AML-193 (cell line): ENCODE results near the gene KRT81.
"Not testable (repeated sequence)": the region's sequence is repeated elsewhere in the genome, so short reads cannot be mapped to it uniquely, and the experiment has no call there.

Source experiments
- DNase-seq, 2 experiments: peaks; one replicate each; lab custom pipeline; 2025; lab: John Stamatoyannopoulos, UW

Gene KRT81

GRCh38 chr12:52317468-52318052 lies 26.2 kb upstream of the KRT81 start:
- DNase-seq: no peak

DNA sequence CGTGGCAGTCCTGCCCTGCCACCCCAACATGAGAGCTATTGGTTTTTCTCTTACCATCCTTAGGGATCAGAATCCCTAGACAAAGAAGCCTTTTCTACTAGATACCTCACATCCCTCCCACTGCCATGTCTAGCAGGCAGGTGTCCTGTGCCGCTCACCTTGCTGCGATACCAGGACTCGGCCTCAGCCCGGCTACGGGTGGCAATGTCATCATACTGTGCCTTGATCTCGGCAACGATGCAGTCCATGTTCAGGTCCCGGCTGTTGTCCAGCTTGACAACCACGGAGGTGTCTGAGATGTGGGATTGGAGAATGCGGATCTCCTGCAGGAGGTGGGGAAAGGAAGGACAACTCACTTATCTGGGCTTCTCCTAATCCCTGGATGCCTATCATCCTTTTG lies 25.4 kb upstream of the KRT81 start:
- no peak for DNase-seq

GRCh38 chr12:52316290-52316689 lies 25.0 kb upstream of the KRT81 start:
- no peak for DNase-seq

GRCh38 chr12:52315721-52316120 lies 24.4 kb upstream of the KRT81 start:
- DNase-seq: peak; percentile 12 to 13

- no peak for DNase-seq
Measured at GRCh38 chr12:52314511-52314910, 23.2 kb upstream of the KRT81 start.

DNA sequence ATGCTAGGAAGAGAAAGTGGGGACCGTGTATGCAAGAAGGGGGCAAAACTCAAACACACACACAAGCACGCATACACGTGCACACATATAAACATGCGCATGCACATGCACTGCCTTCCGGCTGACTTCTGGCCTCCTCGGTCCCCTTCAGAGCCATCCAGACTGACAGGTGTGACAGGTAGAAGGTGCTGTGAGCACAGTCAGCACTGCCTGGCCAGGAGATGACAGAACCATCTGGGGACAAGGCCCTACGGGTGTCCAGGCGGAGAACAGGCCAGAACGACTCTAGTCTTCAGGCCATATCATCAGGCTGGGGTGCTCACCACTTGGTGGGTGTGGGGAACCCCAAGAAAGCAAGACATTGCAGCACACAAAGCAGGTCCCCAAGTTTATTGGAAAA lies 22.6 kb upstream of the KRT81 start:
- no peak for DNase-seq

- no peak for DNase-seq
Measured at GRCh38 chr12:52313461-52313860, 22.1 kb upstream of the KRT81 start.

- DNase-seq: no peak
Measured at GRCh38 chr12:52312086-52312485, 20.8 kb upstream of the KRT81 start.

DNA sequence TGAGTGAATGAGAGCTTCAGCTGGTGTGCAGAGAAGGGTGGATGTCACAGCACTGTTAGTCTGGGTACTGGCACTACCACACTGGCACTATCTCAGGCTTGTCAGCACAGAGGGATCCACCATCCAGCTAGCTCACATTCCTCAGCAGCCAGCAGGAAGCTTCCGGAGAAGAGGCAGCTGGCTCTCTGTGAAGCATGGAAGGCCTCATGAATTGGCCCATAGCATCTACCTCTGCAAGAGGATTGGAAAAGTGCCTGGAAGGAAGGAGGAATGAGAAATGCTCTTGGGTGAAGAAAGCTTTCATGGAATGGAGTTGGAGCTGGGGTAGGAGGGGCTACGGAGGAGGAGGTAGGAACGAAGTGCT lies 19.9 kb upstream of the KRT81 start:
- no peak for DNase-seq

GRCh38 chr12:52310622-52311284 lies 19.4 kb upstream of the KRT81 start:
- DNase-seq: no peak

DNA sequence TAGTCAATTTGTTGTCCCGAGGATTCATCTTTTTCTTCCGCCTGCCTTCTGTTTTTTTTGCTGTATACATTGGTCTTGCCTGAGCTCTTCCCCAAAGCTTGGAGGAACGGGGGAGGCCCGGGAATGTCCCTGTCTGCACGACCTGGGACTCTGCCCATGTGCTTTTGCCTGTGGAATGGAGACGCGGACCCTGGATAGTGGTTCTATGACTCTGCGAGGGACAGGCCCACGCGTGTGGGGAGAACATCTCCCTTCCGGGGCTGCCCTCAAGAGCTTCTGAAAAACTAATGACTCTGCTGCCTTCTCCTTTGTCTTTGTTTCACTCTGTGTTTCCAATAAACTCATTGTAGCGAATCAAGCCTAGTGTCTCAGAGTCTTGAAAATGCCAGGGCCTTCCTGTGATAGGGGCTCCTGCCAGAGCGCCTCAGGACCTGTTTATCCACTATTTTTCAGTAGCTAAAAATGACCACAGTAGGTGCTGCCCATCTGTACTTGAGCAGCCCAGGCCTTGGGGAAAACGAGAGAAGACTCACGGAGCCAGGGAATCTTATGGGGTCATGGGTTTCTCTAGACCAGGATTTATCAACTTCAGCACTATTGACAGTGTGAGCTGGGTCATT lies 17.6 kb upstream of the KRT81 start:
- no peak for DNase-seq

GRCh38 chr12:52307836-52308805 lies 16.8 kb upstream of the KRT81 start:
- DNase-seq: peak; percentile 7 to 40

DNA sequence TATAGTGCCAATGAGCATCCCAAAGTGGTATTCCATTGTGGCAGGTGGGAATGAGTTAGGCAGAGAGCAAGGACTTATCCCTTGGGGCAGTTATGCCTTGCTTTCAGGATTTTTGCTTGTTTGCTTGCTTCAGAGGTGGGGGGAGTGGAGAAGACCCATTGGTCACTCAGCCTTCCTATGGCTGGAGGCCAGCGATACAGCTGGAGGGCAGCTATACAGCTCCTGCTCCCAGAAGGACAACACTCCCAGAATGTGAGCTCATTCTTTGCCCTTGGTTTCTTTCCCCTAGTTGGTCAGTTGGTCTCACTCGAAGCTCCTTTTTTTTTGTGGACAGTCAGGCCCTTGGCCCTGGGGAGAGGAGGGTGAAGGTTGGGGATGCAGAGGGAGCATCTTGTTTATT lies 15.4 kb upstream of the KRT81 start:
- DNase-seq: no peak

DNA sequence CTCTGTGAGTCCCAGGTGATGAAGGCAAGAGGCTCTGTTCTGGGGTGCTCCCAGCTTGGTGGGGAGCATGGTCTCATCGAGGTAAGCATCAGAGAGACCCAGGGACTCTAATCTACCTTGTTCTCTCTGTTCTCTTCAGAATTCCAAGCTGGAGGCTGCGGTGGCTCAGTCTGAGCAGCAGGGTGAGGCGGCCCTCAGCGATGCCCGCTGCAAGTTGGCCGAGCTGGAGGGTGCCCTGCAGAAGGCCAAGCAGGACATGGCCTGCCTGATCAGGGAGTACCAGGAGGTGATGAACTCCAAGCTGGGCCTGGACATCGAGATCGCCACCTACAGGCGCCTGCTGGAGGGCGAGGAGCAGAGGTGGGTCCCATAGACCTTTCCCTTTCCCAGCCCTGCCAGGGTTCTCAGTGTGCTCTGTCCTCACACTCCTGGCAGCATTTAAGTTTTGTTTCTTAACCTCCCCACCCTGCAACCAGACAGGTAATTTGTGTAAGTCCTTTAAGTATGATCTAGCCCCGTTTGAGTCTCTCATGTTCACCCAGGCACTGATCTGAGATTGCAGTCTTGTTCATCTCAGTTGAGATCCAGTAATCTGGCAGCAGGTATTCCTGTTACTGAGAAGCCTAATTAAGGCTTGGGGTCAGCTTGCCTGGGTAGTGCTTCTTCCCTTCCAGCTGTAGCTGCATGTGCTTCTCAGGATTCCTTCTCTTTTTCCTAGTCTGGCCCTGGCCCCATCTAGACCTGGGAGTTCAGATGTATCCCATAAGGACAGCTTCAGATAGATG lies 14.8 kb upstream of the KRT81 start:
- DNase-seq: peak in 1 of 2 experiments; percentile 6

- peak; percentile 8 to 12 for DNase-seq
Measured at GRCh38 chr12:52304941-52305411, 13.6 kb upstream of the KRT81 start.

- not testable (repeated sequence) for DNase-seq
Measured at GRCh38 chr12:52302242-52302914, 11.0 kb upstream of the KRT81 start.

DNA sequence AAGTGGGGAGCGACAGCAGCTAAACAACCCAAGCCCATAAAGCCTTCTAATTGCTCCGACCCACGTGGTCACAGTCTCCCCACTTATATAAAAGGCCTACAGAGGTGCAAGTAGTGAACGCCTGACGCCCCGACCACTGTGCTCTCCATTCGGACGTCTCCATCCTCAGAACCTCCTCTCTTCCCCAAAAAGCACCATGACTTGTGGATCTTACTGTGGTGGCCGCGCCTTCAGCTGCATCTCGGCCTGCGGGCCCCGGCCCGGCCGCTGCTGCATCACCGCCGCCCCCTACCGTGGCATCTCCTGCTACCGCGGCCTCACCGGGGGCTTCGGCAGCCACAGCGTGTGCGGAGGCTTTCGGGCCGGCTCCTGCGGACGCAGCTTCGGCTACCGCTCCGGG lies 10.4 kb upstream of the KRT81 start:
- DNase-seq: not testable (repeated sequence)

- DNase-seq: no peak
Measured at GRCh38 chr12:52300796-52301691, 9.7 kb upstream of the KRT81 start.

GRCh38 chr12:52298677-52299190 lies 7.4 kb upstream of the KRT81 start:
- no peak for DNase-seq
